ENCODE results near the gene PTPRN2. TPM values are rescaled to one million over a fixed set of nuclear protein-coding genes. Genes with fewer than 3 reads are reported as not detected.

Gene PTPRN2
- total and polyA plus RNA-seq, 9 of the 15 experiments (the other 6 are each of a cell fraction or from before 2014, with no cell fraction given): not detected

DNA sequence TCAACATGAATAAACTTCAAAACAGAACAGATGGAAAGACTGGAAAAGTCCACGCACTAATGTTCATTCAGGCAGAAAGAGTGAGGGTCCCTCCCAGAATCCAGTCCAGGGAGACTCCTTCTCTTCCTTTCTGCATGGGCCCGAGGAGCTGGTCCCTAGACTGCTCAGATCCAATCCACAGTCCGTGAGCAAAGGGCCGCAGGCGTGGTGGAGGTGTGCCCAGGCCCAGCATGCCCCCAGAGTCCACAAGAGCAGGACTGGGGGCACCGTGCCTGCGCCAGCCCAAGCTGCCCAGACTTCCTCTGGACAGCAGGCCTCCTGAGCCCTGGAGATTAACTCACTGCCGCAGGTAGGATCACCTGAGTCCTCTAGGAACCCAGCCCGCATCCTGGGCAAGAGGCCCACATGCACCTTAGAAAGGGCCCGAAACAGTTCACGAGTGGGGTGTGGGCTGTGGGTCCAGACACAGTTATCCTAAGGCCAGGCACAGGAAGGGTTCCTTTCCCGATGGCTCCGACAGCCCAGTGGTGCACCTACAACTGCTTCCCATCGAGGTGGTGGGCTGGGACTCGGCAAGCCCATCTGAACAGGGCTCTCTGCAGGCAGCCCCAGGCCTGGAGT is 719.8 kb downstream of the PTPRN2 start:
- 1% methylated on average over 15 of the region's 15 CpGs for WGBS (ENCODE audit: insufficient coverage, low coverage, missing lambda C conversion rate)
- in situ Hi-C loops (cut with MboI): no loop called here
- FAIRE-seq: no peak
- H3K36me3 ChIP-seq (ENCODE audit: control insufficient read depth, insufficient read depth, low read length): no peaks in the 10 kb centered on the region
- no peak overlapping the region for H2AFZ ChIP-seq (ENCODE audit: low read depth, low read length)
- DNase-seq (ENCODE audit: extremely low read depth in 1 of 4, low spot score in 3 of 4): no peak
- no peaks in the 10 kb centered on the region for H3K9me1 ChIP-seq (ENCODE audit: control insufficient read depth, insufficient read depth, low read length)
- H3K4me1 ChIP-seq (replicated peaks in 1 of 2; ENCODE audit: control insufficient read depth in 2 of 2, insufficient read depth in 2 of 2, low read length in 2 of 2): no peaks in the 10 kb centered on the region
- ATAC-seq: no peak
- BruUV-seq (replicated peaks): no TSS peak
- H3K27ac ChIP-seq (ENCODE audit: extremely low read depth, low read depth, low read length): no peak overlapping the region
- POLR2A ChIA-PET: no interaction called here
- intact Hi-C loops (cut with micrococcal nuclease): no loop called here
- H3K9me3 ChIP-seq (replicated peaks; ENCODE audit: control insufficient read depth, insufficient read depth, low read depth, low read length): no peaks in the 10 kb centered on the region
- CTCF ChIA-PET (ENCODE audit: low intra/inter-chr PET ratio): no interaction called here
- H3K27me3 ChIP-seq (ENCODE audit: control insufficient read depth in 2 of 2, insufficient read depth in 2 of 2, low read length in 2 of 2): peaks cover 44 to 63% of the 10 kb centered on the region in 2 experiments
- peaks cover 22% of the 10 kb centered on the region for H4K20me1 ChIP-seq (replicated peaks; ENCODE audit: control insufficient read depth, insufficient read depth, low read length)
- no peak overlapping the region for H3K4me3 ChIP-seq
- no peak overlapping the region for H3K4me2 ChIP-seq (ENCODE audit: insufficient read depth, low read length)
- no peak overlapping the region for H3K9ac ChIP-seq (ENCODE audit: insufficient read depth in 1 of 2, low read depth in 2 of 2, low read length in 2 of 2)
- no peaks in the 10 kb centered on the region for H3K79me2 ChIP-seq (ENCODE audit: control insufficient read depth, insufficient read depth, low read length)
- TF ChIP-seq HLTF (IDR thresholded peaks at IDR 0.05) (no peak), SAFB2 (IDR thresholded peaks at IDR 0.05; ENCODE audit: borderline replicate concordance, low read depth, low read length, severe bottlenecking) (no peak), SIX5 (IDR thresholded peaks at IDR 0.05; ENCODE audit: borderline replicate concordance in 1 of 2, insufficient read depth in 1 of 2, low read depth in 1 of 2, low read length in 2 of 2) (no peak), CBFB (CRISPR knock-in tag; IDR thresholded peaks at IDR 0.05) (no peak), YY1 (IDR thresholded peaks at IDR 0.05; ENCODE audit: borderline replicate concordance in 1 of 3, control insufficient read depth in 1 of 3, extremely low read depth in 1 of 3, insufficient read depth in 3 of 3, insufficient read length in 1 of 3, insufficient replicate concordance in 2 of 3, low read depth in 1 of 3, low read length in 2 of 3) (no peak), EGR1 (conservative IDR thresholded peaks at IDR 0.05) (no peak), GTF2A2 (tag; IDR thresholded peaks at IDR 0.05) (no peak), ETS1 (conservative IDR thresholded peaks at IDR 0.05; ENCODE audit: control insufficient read depth, low read depth, low read length) (no peak), KDM5B (IDR thresholded peaks at IDR 0.05; ENCODE audit: insufficient replicate concordance, low read depth, low read length) (no peak), ZNF263 (CRISPR knock-in tag; IDR thresholded peaks at IDR 0.05; ENCODE audit: borderline replicate concordance) (no peak), ZNF3 (CRISPR knock-in tag; IDR thresholded peaks at IDR 0.05) (no peak)
- TF ChIP-seq, protein P1, sequence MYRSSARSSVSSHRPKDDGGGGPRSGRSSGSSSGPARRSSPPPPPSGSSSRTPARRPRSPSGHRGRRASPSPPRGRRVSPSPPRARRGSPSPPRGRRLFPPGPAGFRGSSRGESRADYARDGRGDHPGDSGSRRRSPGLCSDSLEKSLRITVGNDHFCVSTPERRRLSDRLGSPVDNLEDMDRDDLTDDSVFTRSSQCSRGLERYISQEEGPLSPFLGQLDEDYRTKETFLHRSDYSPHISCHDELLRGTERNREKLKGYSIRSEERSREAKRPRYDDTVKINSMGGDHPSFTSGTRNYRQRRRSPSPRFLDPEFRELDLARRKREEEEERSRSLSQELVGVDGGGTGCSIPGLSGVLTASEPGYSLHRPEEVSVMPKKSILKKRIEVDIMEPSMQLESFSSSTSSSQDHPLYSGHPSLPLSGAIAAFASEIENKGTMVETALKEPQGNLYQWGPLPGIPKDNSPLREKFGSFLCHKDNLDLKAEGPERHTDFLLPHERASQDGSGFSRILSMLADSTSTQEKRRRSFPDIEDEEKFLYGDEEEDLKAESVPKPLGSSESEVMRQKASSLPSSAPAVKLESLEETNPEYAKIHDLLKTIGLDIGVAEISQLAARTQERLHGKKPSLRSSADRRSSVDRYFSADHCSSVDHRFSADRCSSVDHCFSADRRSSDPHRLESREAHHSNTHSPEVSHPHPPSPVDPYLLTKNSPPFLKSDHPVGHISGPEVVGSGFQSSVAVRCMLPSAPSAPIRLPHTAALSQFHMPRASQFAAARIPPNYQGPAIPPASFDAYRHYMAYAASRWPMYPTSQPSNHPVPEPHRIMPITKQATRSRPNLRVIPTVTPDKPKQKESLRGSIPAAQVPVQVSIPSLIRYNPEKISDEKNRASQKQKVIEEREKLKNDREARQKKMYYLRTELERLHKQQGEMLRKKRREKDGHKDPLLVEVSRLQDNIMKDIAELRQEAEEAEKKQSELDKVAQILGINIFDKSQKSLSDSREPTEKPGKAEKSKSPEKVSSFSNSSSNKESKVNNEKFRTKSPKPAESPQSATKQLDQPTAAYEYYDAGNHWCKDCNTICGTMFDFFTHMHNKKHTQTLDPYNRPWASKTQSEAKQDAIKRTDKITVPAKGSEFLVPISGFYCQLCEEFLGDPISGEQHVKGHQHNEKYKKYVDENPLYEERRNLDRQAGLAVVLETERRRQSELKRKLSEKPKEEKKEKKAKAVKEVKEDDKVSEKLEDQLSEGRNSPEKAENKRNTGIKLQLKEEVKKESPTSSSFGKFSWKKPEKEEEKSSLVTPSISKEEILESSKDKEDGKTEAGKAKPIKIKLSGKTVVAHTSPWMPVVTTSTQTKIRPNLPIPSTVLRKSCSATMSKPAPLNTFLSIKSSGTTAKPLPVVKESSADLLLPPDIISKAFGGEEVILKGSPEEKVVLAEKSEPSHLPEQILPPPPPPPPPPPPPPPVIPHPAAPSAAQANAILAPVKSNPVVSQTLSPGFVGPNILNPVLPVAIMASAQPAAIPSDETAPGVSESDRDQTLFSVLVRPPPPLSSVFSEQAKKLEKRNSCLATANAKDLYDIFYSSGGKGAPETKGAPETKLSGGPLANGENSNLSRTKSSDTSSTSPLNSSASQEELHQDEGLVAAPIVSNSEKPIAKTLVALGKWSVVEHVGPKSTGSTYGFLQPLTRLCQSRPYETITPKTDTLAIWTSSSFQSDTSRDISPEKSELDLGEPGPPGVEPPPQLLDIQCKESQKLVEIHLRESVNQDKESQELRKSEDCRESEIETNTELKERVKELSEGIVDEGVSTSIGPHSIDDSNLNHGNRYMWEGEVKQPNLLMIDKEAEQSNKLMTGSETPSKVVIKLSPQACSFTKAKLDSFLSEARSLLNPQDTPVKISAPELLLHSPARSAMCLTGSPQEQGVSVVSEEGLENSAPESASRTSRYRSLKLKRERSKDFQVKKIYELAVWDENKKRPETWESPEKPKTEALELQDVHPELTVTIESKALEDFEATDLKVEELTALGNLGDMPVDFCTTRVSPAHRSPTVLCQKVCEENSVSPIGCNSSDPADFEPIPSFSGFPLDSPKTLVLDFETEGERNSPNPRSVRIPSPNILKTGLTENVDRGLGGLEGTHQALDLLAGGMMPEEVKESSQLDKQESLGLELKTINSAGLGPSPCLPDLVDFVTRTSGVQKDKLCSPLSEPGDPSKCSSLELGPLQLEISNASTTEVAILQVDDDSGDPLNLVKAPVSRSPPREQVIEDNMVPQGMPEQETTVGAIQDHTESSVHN (IDR thresholded peaks at IDR 0.05; ENCODE audit: borderline replicate concordance in 1 of 2, low read depth in 1 of 2): no peak
